ENCODE data around the gene EBF3.

DNA sequence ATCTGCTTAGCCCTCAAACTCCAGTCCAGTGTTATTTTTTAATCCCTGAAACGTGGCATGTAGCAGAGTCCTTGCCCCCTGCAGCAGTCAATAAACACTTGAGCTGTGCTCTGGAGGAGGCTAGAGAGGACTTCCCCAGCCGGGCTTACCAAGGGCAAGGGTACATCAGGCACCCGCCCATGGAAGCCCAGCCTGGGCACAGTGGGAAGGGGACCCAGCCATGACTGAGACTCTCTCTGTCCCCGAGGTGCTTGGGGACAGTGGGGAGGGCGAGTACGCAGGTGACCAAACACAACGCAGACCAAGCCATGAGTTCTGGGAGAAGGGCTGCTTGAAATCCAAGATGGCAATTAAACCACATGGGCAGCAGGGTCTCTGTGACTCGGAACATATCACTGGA lies 45.2 kb downstream of the EBF3 start:
- TF ChIP-seq, protein P1, sequence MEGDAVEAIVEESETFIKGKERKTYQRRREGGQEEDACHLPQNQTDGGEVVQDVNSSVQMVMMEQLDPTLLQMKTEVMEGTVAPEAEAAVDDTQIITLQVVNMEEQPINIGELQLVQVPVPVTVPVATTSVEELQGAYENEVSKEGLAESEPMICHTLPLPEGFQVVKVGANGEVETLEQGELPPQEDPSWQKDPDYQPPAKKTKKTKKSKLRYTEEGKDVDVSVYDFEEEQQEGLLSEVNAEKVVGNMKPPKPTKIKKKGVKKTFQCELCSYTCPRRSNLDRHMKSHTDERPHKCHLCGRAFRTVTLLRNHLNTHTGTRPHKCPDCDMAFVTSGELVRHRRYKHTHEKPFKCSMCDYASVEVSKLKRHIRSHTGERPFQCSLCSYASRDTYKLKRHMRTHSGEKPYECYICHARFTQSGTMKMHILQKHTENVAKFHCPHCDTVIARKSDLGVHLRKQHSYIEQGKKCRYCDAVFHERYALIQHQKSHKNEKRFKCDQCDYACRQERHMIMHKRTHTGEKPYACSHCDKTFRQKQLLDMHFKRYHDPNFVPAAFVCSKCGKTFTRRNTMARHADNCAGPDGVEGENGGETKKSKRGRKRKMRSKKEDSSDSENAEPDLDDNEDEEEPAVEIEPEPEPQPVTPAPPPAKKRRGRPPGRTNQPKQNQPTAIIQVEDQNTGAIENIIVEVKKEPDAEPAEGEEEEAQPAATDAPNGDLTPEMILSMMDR (IDR thresholded peaks at IDR 0.05), result no peak
- TF ChIP-seq POLR2A (IDR thresholded peaks at IDR 0.05), result no peak
